Measurements from ENCODE around the gene SORCS2.

DNA sequence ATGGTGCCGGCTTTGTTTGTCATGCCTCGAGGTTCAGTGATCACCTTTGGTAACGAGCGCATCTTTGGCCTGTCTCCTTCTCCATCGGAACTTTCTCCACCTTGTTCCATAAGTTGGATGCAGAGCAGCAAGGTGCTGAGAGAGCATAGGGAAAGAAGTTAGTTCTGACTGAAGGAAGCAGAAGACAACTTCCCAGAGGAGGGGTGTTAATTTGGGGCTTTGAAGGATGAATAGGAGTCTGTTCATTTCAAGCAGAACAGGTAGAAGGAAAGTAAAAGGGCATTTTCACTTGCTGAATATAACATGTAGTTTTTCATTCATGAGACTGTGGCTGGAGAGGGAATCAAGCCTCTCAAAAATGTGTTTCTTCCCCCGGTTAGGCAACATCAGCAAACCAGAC, 474.4 kb downstream of the SORCS2 start:
- no peak for TF ChIP-seq POLR2A (IDR thresholded peaks at IDR 0.05)
- TF ChIP-seq, protein P1, sequence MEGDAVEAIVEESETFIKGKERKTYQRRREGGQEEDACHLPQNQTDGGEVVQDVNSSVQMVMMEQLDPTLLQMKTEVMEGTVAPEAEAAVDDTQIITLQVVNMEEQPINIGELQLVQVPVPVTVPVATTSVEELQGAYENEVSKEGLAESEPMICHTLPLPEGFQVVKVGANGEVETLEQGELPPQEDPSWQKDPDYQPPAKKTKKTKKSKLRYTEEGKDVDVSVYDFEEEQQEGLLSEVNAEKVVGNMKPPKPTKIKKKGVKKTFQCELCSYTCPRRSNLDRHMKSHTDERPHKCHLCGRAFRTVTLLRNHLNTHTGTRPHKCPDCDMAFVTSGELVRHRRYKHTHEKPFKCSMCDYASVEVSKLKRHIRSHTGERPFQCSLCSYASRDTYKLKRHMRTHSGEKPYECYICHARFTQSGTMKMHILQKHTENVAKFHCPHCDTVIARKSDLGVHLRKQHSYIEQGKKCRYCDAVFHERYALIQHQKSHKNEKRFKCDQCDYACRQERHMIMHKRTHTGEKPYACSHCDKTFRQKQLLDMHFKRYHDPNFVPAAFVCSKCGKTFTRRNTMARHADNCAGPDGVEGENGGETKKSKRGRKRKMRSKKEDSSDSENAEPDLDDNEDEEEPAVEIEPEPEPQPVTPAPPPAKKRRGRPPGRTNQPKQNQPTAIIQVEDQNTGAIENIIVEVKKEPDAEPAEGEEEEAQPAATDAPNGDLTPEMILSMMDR (IDR thresholded peaks at IDR 0.05), result no peak

Data from esophagus squamous epithelium (tissue), 4 donors.